GM10847 (cell line): ENCODE data around the gene NUP107.

Experiments
- POLR2A ChIP-seq: IDR thresholded peaks from 2 replicates; pipeline ENCODE4 v1.6.1; 2011; ENCODE audit not compliant: insufficient read length; ENCODE audit errors: extremely low read depth

Gene NUP107

DNA sequence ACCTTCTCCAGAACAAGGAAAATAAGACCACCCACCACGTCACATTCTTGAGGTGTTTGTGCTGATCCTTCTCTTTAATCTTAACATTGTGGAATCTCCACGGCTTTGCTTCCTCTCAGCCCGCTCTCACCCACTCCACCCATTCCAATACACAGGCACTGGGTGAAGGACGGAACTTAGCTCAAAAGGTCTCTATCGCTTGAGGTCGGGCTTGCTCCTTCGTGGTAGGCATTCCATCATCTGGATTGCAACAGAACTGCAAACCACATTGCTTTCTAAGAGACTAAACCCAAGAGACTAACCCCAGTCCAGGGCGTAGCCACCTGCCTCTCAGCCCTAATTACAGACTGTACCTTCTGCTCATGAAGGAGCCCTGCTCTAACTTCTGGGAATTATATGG is 97.2 kb downstream of the NUP107 start:
- TF ChIP-seq POLR2A, result no peak

DNA sequence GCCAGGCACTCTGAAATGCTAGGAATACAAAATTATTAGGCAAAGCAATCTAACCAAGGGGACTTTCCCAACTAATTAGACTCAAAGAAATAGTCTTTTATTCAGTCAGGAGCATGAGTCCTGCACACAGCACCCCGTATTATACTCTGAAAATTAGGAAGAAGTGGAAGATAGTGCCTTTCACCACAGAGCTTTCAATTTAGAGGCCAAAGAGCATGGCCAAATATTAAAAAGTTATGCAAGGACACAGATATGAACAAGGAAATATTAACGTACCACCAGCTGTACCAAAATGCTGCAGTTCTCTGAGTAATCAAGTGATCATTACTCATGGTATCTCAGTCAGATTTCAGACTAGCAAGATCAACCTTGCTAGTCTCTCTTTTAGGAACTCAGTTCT is 98.6 kb downstream of the NUP107 start:
- TF ChIP-seq POLR2A, result no peak

DNA sequence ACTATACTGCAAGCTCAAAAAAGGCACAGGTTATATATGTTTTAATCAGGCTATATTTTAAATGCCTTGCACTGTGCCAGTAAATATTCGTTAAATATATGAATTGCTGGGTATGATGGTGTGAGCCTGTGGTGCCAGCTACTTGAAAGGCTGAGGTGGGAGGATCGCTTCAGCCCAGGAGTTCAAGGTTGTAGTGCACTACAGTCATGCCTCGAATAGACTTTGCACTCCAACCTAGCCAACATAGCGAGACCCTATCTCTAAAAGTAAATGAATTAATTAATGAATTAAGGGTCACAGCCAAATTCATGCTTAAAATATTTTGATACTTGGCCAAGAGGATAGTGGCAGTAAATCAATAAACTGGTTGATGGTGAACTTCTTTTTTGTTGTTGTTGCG is 99.0 kb downstream of the NUP107 start:
- TF ChIP-seq POLR2A, result no peak

DNA sequence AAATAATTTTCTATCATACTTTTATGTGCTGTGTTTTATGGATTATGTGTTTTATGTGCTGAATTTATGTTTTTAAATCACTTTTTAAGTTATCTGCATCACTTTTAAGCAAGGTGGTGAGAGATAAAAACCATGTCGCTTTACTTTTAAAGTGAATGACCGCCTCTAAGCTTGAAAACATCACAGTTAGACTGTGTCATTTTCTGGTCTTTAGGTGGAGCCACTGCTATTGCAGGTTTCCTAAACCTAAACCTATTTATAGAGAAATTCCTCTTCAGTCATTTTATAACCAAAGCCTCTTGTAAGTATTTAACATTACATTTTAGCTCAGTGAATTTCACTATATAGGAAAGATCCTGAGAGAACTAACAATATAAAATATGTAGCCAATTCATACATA is 100.2 kb downstream of the NUP107 start:
- no peak for TF ChIP-seq POLR2A

DNA sequence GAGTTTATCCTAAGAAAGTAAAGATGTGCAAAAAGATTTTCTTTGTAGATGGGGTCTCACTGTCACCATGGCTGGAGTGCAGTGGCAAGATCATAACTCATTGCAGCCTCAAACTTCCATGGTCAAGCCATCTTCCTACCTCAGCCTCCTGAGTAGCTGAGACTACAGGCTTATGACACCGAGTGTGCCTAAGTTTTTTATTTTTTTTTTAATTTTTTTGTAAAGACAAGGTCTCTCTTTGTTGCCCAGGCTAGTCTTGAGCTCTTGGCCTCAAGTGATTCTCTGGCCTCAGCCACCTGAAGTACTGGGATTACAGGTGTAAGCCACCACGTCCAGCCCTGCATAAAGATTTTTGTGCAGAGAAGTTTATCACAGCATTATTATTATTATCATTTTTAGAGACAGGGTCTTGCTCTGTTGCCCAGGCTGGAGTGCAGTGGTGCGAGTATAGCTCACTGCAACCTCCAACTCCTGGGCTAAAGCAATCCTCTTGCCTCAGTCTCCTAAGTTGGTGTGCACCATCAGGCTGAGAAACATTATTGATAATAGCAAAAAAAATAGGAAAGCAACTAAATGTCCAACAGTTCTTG is 101.9 kb downstream of the NUP107 start:
- TF ChIP-seq POLR2A, result no peak

DNA sequence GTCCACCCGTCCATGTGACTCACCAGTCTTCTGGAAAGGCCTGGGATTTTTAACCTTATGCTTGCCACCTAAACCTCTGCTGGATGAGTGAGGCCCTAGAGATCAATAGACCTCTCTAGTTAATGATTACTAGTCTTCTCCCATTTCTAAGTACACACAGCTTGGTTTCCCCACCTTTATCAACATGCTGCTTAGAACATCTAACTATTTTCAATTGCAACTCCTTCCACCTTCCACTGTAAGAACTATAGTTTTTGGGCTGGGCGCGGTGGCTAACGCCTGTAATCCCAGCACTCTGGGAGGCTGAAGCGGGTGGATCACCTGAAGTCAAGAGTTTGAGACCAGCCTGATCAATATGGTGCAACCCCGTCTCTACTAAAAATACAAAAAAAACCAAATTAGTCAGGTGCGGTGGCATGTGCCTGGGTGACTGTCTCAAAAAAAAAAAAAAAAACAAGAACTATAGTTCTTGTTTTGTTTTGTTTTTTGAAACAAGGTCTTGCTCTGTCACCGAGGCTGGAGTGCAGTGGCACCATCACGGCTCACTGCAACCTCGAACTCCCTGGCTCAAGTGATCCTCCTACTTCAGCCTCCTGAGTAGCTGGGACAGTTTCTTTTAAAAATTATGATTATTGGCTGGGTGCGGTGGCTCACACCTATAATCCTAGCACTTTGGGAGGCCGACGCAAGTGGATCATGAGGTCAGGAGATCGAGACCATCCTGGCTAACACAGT is 102.5 kb downstream of the NUP107 start:
- TF ChIP-seq POLR2A, result no peak

DNA sequence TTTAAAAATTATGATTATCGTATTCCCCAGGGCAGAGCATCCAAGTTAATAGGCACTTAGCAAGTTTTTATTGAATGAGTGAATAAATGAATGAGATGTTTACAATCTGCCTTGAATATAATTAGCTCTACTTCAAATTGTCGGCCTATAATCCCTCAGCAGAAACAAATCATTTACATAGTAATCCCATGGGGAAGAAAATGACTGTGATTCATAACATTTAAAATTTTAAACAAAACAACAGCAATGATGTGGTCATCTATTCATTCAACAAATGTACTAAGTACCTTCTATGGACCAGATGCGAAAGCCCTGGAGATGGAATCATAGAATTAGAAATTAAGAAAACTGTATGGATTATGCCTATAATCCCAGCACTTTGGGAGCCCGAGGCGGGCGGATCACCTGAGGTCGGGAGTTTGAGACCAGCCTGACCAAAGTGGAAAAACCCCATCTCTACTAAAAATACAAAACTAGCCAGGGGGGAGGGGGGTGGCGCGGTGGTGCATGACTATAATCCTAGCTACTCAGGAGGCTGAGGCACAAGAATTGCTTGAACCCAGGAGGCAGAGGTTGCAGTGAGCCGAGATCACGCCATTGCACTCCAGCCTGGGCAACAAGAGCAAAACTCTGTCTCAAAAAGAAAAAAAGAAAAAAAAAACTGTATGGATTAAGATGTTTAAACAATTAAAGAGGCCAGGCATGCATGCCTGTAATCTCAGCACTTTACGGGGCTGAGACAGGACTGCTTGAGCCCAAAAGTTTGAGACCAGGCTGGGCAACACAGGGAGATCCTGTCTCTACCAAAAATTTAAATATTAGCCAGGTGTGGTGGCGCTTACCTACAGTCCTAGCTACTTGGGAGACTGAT is 103.5 kb downstream of the NUP107 start:
- no peak for TF ChIP-seq POLR2A

DNA sequence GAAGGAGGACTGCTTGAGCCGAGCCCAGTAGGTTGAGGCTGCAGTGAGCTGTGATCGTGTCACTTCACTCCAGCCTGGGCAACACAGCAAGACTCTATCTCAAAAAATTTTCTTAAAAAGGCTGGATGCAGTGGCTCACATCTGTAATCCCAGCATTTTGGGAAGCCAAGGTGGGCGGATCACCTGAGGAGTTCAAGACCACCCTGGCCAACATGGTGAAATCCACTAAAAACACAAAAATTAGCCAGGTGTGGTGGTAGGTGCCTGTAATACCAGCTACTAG is 104.1 kb downstream of the NUP107 start:
- no peak for TF ChIP-seq POLR2A

DNA sequence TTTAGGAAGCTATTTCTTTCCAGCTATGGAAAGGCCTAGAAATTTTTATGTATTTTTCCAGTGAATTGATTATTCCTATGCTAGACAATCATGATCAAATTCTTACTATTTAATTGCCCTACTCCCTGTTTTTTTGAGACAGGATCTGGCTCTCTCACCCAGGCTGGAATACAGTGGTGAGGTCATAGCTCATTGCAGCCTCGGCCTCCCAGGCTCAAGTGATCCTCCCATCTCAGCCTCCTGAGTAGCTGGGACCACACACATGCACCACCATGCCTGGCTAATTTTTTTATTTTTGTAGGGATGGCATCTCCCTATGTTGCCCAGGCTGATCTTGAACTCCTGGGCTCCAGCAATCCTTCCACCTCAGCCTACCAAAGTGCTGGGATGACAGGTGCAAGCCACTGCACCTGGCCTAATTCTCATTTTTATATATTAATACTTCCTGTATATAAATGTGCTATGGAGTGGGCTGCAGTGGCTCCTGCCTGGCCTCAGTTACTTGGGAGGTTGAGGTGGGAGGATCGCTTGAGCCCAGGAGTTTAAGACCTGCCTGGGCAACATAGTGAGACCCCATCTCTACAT is 105.2 kb downstream of the NUP107 start:
- no peak for TF ChIP-seq POLR2A

DNA sequence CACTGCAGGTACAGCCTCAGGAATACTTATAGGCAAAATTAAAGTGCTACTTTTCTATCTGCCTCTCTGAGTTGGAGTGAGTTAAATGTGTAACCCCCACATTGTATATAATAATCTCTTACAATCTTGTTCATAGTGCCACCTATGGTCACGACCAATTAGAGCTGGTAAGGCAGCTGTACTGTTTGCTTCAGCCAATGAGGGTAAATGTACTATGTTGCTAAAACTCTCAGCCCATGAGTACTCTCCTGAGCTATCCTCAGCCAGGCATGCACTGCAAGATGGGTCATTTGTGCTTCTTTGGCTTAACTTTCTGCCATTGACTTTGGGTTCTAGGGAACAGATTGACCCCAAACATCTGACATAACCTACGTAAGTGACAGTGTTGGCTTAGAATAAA is 106.2 kb downstream of the NUP107 start:
- no peak for TF ChIP-seq POLR2A

DNA sequence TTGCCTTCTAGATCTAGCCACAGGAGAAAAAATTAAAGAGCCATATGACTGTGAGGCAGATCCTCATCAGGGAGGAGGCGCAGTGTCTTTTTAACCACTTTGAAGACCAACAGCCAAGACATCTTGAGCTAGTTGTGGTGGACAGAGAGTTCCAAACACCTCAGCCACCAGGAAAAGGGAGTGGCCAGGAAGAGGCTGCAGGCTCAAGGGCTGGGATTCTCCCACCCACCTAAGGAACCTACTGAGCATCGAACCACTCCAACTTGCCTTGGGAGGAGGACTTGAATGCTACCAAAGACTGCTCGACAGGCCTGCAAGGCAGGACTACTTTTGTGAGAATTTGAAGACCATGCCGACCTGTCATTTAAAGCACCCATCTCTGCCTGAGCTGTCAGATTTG is 106.7 kb downstream of the NUP107 start:
- no peak for TF ChIP-seq POLR2A

DNA sequence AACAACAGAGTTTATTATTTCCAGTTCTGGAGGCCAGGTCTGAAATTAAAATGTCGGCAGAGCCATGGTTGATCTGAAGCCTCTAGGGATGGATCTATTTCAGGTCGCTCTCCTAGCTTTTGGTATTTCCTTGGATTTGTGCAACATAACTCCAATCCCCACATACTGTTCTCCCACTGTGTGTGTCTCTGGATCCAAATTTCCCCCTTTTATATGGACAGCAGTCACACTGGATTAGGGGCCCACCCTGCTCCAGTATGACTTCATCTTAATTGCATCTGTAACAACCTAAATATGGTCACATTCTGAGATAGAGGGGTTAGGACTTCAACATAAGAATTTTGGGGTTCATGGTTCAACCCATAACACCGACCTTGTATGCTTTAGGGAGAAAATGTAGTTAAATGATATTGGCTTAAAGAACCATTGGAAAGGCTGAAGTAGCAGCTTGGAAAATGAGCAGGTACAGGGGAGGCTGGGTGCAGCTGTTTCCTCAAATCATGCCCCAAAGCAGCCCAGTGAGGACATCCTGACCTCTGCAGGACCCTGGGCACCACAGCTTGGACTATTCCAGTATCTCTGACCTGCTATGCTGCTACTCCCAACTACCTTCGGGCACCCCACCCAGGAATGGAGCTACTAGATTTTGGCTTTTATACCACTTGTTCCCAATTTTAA is 107.3 kb downstream of the NUP107 start:
- no peak for TF ChIP-seq POLR2A

DNA sequence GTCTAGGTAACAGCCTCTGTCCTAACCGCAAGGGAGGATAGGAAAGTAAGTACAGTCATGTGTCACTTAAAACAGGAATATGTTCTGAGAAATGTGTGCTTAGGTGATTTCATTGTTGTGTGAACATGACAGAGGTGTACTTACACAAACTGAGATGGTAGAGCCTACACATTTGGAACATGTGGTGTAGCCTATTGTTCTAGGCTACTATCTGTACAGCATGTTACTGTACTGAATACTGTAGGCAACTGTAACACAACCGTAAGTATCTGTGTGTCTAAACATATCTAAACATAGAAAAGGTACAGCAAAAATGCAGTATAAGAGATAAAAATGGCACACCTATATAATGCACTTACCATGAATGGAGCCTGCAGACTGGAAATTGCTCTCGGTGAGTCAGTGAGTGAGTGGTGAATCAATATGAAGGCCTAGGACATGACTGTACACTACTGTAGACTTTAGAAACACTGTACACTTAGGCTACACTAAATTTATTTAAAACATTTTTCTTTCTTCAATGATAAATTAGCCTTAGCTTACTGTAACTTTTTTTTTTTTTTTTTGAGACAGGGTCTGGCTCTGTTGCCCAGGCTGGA is 108.0 kb downstream of the NUP107 start:
- no peak for TF ChIP-seq POLR2A
